IPS-18a (cell line): ENCODE measurements around the gene GPC6.

Source experiments
- H3K27ac ChIP-seq: one replicate; pipeline ENCODE4 v1.5.1; 2013; ENCODE audit warnings: low read length
- H3K27me3 ChIP-seq: one replicate; pipeline ENCODE4 v1.6.1; 2013; ENCODE audit warnings: mild to moderate bottlenecking, low read length; ENCODE audit not compliant: control insufficient read depth, insufficient read depth
- H3K36me3 ChIP-seq: one replicate; pipeline ENCODE4 v1.6.1; 2013; ENCODE audit warnings: low read depth, low read length; ENCODE audit not compliant: control insufficient read depth
- H3K4me1 ChIP-seq: one replicate; pipeline ENCODE4 v1.6.1; 2013; ENCODE audit warnings: low read depth, low read length; ENCODE audit not compliant: control insufficient read depth
- H3K4me3 ChIP-seq: one replicate; pipeline ENCODE4 v1.5.1; 2013; ENCODE audit warnings: low read length
- H3K9ac ChIP-seq: one replicate; pipeline ENCODE4 v1.6.1; 2013; ENCODE audit warnings: mild to moderate bottlenecking, low read length, moderate library complexity
- H3K9me3 ChIP-seq: one replicate; pipeline ENCODE4 v1.6.1; 2013; ENCODE audit warnings: low read depth, low read length; ENCODE audit not compliant: control insufficient read depth

The GPC6 gene

DNA sequence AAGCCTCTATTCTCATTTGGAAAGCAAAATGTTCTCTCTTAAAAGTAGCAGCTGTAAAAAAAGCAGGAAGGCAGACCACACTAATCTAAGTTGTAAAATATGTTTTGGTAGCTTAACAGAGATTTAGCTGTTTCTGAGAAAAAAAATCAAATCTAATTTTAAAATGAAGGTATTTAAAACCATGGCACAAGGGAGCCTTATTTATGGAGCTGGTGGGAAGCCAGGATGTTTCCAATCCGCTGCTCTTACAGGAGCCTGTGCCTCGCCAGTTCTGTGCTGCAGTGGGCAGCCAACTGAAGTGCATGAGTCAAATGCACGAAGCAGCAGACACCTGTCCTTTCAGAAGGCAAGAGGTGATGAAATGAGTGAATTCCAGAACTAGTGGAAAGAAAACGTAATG, 28.2 kb downstream of the GPC6 start:
- Histone ChIP-seq H3K27me3 (no peaks in the 10 kb centered on the region), H3K9ac (no peak overlapping the region), H3K9me3 (no peaks in the 10 kb centered on the region)

DNA sequence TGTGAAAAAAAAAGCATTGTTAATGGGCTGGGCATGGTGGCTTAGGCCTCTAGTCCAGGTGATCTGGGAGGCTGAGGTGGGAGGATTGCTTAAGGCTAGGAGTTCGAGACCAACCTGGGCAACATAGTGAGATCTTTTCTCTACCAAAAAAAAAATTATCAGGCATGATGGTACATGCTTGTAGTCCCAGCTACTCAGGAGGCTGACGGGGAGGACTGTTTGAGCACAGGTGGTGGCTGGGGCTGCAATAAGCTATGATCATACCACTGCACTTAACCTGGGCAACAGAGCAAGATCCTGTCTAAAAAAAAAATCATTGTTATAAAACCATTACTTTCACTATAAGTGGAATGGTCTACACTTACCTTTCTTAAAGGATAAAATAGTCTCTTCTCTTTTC, 30.4 kb downstream of the GPC6 start:
- H3K4me3 ChIP-seq, result no peak overlapping the region
- no peak overlapping the region for H3K9ac ChIP-seq
- H3K27me3 ChIP-seq, result no peaks in the 10 kb centered on the region
- no peaks in the 10 kb centered on the region for H3K36me3 ChIP-seq
- no peaks in the 10 kb centered on the region for H3K9me3 ChIP-seq
- no peak overlapping the region for H3K27ac ChIP-seq
- H3K4me1 ChIP-seq, result peaks cover 11% of the 10 kb centered on the region

More for the DNA sequence above, 28.2 kb downstream of the GPC6 start:
- no peak overlapping the region for H3K27ac ChIP-seq
- H3K36me3 ChIP-seq, result no peaks in the 10 kb centered on the region
- peaks cover 7% of the 10 kb centered on the region for H3K4me1 ChIP-seq
- H3K4me3 ChIP-seq, result no peak overlapping the region

GRCh38 chr13:93259527-93260080, 33.0 kb downstream of the GPC6 start:
- H3K9ac ChIP-seq, result no peak overlapping the region
- H3K36me3 ChIP-seq, result no peaks in the 10 kb centered on the region
- H3K4me3 ChIP-seq, result no peak overlapping the region
- H3K27ac ChIP-seq, result no peak overlapping the region
- H3K4me1 ChIP-seq, result peaks cover 11% of the 10 kb centered on the region
- H3K9me3 ChIP-seq, result no peaks in the 10 kb centered on the region
- H3K27me3 ChIP-seq, result no peaks in the 10 kb centered on the region

DNA sequence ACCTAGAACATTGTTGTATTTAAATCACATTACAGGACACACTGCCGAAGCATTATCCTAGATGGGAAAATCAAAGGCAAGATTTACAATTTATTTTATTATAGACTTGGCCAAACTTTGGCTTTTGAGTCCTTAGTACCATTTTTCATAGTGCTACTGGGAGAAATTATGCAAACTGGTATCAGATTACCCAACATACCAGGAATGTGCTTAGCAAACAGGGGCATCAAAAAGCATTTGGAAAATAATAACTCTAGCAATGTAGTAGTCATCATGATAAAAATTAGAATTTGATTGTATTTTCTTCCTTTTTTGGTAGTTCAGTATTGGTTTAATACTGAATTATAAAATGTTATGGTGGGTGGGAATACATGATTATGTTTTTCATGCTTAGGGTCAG, 34.0 kb downstream of the GPC6 start:
- no peak overlapping the region for H3K27ac ChIP-seq
- no peaks in the 10 kb centered on the region for H3K36me3 ChIP-seq
- no peak overlapping the region for H3K9ac ChIP-seq
- no peak overlapping the region for H3K4me3 ChIP-seq
- peaks cover 11% of the 10 kb centered on the region for H3K4me1 ChIP-seq
- H3K27me3 ChIP-seq, result no peaks in the 10 kb centered on the region
- no peaks in the 10 kb centered on the region for H3K9me3 ChIP-seq

DNA sequence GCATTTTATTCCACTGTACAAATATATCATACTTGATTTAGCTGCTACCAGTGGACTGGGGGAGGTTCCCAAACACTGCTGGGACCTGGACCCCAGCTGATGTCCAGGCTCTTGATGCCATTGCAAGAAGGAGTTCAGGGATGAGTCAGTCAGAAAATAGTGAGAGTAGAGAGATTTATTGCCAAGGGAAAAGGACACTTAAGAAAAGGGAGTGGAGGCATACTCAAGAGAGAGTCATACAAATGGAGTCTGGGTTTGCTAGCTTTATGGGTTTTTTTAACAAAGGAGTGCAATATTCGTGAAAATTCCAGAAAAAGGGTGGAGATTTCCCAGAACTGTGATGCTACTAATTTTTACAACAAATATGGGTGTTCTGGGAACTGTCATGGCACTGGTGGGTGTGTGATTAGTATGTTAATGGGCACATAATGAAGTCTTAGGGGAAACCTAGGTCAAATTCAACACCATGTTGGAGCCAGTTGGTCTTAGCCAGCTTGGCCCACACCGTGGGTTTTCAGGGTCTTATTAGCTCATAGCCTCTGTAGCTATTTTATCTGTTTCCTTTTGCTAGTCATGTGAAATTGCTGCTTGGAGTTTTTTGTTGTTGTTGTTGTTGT, 36.2 kb downstream of the GPC6 start:
- no peak overlapping the region for H3K9ac ChIP-seq
- no peaks in the 10 kb centered on the region for H3K36me3 ChIP-seq
- H3K9me3 ChIP-seq, result no peaks in the 10 kb centered on the region
- H3K27ac ChIP-seq, result no peak overlapping the region
- H3K4me3 ChIP-seq, result no peak overlapping the region
- H3K4me1 ChIP-seq, result peaks cover 9% of the 10 kb centered on the region
- H3K27me3 ChIP-seq, result no peaks in the 10 kb centered on the region

DNA sequence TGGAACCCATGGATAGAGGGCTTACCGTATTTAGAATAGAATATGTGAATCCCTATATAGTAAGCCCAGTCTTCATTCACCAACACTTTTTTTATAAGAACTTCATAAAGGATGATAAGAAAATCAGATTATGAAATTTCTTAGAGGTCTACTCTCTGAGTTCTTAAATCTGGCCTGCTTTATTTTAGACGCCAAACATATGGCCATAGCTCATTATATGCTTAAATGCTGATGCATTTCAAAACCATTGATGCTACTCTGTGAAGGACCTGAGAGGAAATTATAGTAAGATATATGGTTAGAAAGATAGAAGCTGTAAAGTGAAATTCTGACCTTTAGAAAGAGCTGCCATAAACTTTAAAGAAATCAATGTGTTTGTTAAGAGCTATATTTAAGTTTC, 38.3 kb downstream of the GPC6 start:
- Histone ChIP-seq H3K9ac (no peak overlapping the region), H3K4me3 (no peak overlapping the region), H3K36me3 (no peaks in the 10 kb centered on the region), H3K4me1 (peaks cover 8% of the 10 kb centered on the region), H3K27ac (no peak overlapping the region), H3K9me3 (no peaks in the 10 kb centered on the region), H3K27me3 (no peaks in the 10 kb centered on the region)

GRCh38 chr13:93265800-93266199, 39.2 kb downstream of the GPC6 start:
- Histone ChIP-seq H3K27me3 (no peaks in the 10 kb centered on the region), H3K27ac (no peak overlapping the region), H3K4me3 (no peak overlapping the region), H3K36me3 (no peaks in the 10 kb centered on the region), H3K4me1 (peaks cover 9% of the 10 kb centered on the region), H3K9me3 (no peaks in the 10 kb centered on the region), H3K9ac (no peak overlapping the region)

GRCh38 chr13:93266681-93267080, 40.1 kb downstream of the GPC6 start:
- peaks cover 10% of the 10 kb centered on the region for H3K4me1 ChIP-seq
- no peaks in the 10 kb centered on the region for H3K36me3 ChIP-seq
- no peak overlapping the region for H3K4me3 ChIP-seq
- H3K9ac ChIP-seq, result no peak overlapping the region
- no peaks in the 10 kb centered on the region for H3K9me3 ChIP-seq
- no peaks in the 10 kb centered on the region for H3K27me3 ChIP-seq
- no peak overlapping the region for H3K27ac ChIP-seq

GRCh38 chr13:93268327-93269028, 41.9 kb downstream of the GPC6 start:
- Histone ChIP-seq H3K27me3 (no peaks in the 10 kb centered on the region), H3K27ac (no peak overlapping the region), H3K9ac (no peak overlapping the region), H3K4me3 (no peak overlapping the region), H3K36me3 (no peaks in the 10 kb centered on the region), H3K9me3 (no peaks in the 10 kb centered on the region), H3K4me1 (peaks cover 10% of the 10 kb centered on the region)

GRCh38 chr13:93270769-93271742, 44.4 kb downstream of the GPC6 start:
- Histone ChIP-seq H3K4me3 (no peak overlapping the region), H3K36me3 (no peaks in the 10 kb centered on the region), H3K4me1 (peaks cover 10% of the 10 kb centered on the region), H3K9ac (no peak overlapping the region), H3K27me3 (no peaks in the 10 kb centered on the region), H3K9me3 (no peaks in the 10 kb centered on the region), H3K27ac (no peak overlapping the region)

DNA sequence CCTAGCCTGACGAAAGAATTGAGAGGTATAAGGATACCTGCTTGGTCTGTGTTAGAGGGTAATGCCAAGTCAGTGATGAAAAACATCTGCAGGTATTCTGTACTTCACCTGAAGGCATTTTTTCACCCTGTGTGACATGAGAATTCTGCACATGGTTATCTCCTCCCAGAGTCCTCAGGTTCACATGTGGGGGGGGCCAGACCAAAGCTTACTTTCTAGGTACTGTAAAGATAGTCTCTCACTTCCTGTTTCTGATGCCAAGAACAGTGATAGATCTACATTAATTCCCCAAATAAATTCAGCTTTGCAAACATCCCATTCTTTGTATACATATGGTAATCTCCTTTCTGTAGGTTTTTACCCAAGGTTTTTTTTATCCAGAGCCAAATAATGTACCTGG, 53.4 kb downstream of the GPC6 start:
- no peak overlapping the region for H3K27ac ChIP-seq
- H3K4me3 ChIP-seq, result no peak overlapping the region
- peaks cover 19% of the 10 kb centered on the region for H3K4me1 ChIP-seq
- no peaks in the 10 kb centered on the region for H3K36me3 ChIP-seq
- H3K9me3 ChIP-seq, result no peaks in the 10 kb centered on the region
- no peaks in the 10 kb centered on the region for H3K27me3 ChIP-seq
- H3K9ac ChIP-seq, result no peak overlapping the region
